GM23338 (cell line): ENCODE measurements around the gene MOB3B. TPM values are rescaled to one million over a fixed set of nuclear protein-coding genes. Genes with fewer than 3 reads are reported as not detected.

ENCODE experiments used
- ATAC-seq: fragments of 200-7000 bp; cut with Tn5 transposase; 3 replicates; pipeline ENCODE4 v1.9.1; 2020
- DNase-seq: peaks from one replicate; pipeline ENCODE4 v3.0.0-alpha.2; 2015; ENCODE audit warnings: low spot score
- H2AFZ ChIP-seq: fragments of 200-600 bp; sonication (generic); 2 replicates; pipeline ENCODE4 v1.8.0; 2016; ENCODE audit warnings: antibody characterized with exemption, mild to moderate bottlenecking, moderate library complexity
- H3F3A ChIP-seq: fragments of 200-600 bp; sonication (generic); replicated peaks from 2 replicates; pipeline ENCODE4 v1.8.0; 2017; ENCODE audit warnings: antibody characterized with exemption, mixed run types, low read depth
- H3K27ac ChIP-seq: fragments of 200-600 bp; sonication (generic); 2 replicates; pipeline ENCODE4 v1.6.1; 2016; ENCODE audit warnings: low read depth
- H3K27me3 ChIP-seq: fragments of 200-600 bp; sonication (generic); 2 replicates; pipeline ENCODE4 v1.8.0; 2016; ENCODE audit warnings: mild to moderate bottlenecking, mixed run types, moderate library complexity; ENCODE audit not compliant: insufficient read depth
- H3K36me3 ChIP-seq: fragments of 200-600 bp; sonication (generic); 2 replicates; pipeline ENCODE4 v1.8.0; 2016; ENCODE audit warnings: mild to moderate bottlenecking; ENCODE audit not compliant: insufficient read depth
- H3K4me1 ChIP-seq: fragments of 200-600 bp; sonication (generic); 2 replicates; pipeline ENCODE4 v1.8.0; 2016; ENCODE audit warnings: mild to moderate bottlenecking, moderate library complexity; ENCODE audit not compliant: insufficient read depth
- H3K4me2 ChIP-seq: fragments of 200-600 bp; sonication (generic); 2 replicates; pipeline ENCODE4 v1.7.1; 2017; ENCODE audit warnings: mixed run types
- H3K4me3 ChIP-seq: fragments of 200-600 bp; sonication (generic); 2 replicates; pipeline ENCODE4 v1.6.1; 2016; ENCODE audit warnings: mixed run types
- H3K79me2 ChIP-seq: fragments of 200-600 bp; sonication (generic); replicated peaks from 2 replicates; pipeline ENCODE4 v1.8.0; 2017; ENCODE audit warnings: mild to moderate bottlenecking; ENCODE audit not compliant: insufficient read depth
- H3K9me2 ChIP-seq: fragments of 200-600 bp; sonication (generic); 2 replicates; pipeline ENCODE4 v1.8.0; 2017; ENCODE audit not compliant: insufficient read depth
- H4K20me1 ChIP-seq: fragments of 200-600 bp; sonication (generic); replicated peaks from 2 replicates; pipeline ENCODE4 v1.8.0; 2017; ENCODE audit warnings: mild to moderate bottlenecking; ENCODE audit not compliant: insufficient read depth
- H3K27ac Mint-ChIP-seq: 2 replicates; pipeline ENCODE4 v1.8.0; 2020; ENCODE audit warnings: inconsistent platforms, mild to moderate bottlenecking, moderate library complexity, mixed read lengths
- H3K27me3 Mint-ChIP-seq: 3 replicates; pipeline ENCODE4 v1.8.0; 2022; ENCODE audit warnings: low read depth, mild to moderate bottlenecking, moderate library complexity, mixed read lengths, inconsistent platforms; ENCODE audit not compliant: insufficient read depth, poor library complexity
- H3K36me3 Mint-ChIP-seq: 3 replicates; pipeline ENCODE4 v1.8.0; 2021; ENCODE audit warnings: low read depth, mild to moderate bottlenecking, inconsistent platforms, moderate library complexity, mixed read lengths
- H3K4me1 Mint-ChIP-seq: 3 replicates; pipeline ENCODE4 v1.8.0; 2020; ENCODE audit warnings: mild to moderate bottlenecking, inconsistent platforms, mixed read lengths
- H3K4me3 Mint-ChIP-seq: 3 replicates; pipeline ENCODE4 v1.8.0; 2021; ENCODE audit warnings: moderate library complexity, mild to moderate bottlenecking, inconsistent platforms, mixed read lengths
- H3K9me3 Mint-ChIP-seq: 3 replicates; pipeline ENCODE4 v1.8.0; 2020; ENCODE audit warnings: moderate library complexity, mild to moderate bottlenecking, inconsistent platforms, mixed read lengths
- CREB1 ChIP-seq: fragments of 250-450 bp; sonication (Bioruptor Pico); IDR thresholded peaks from 2 replicates; pipeline ENCODE4 v1.5.0; 2020; ENCODE audit warnings: low read depth, mild to moderate bottlenecking, moderate library complexity
- EZH2 ChIP-seq: fragments of 200-600 bp; sonication (generic); IDR thresholded peaks from one replicate; pipeline ENCODE4 v1.8.0; 2017; ENCODE audit warnings: antibody characterized with exemption, mild to moderate bottlenecking, low read depth; ENCODE audit not compliant: unreplicated experiment
- EZH2phosphoT487 ChIP-seq: fragments of 200-600 bp; sonication (generic); IDR thresholded peaks from one replicate; pipeline ENCODE4 v1.8.1; 2018; ENCODE audit warnings: antibody characterized with exemption; ENCODE audit not compliant: unreplicated experiment
- JUNB ChIP-seq: IDR thresholded peaks from one replicate; pipeline ENCODE4 v1.6.1; 2016; ENCODE audit warnings: antibody characterized with exemption; ENCODE audit not compliant: unreplicated experiment
- NANOG ChIP-seq: IDR thresholded peaks from 2 replicates; pipeline ENCODE4 v1.6.1; 2016; ENCODE audit warnings: antibody characterized with exemption, borderline replicate concordance
- POLR2AphosphoS5 ChIP-seq: IDR thresholded peaks from 2 replicates; pipeline ENCODE4 v1.6.1; 2016; ENCODE audit warnings: antibody characterized with exemption, low read depth
- REST ChIP-seq: IDR thresholded peaks from one replicate; pipeline ENCODE4 v1.6.1; 2018; ENCODE audit warnings: antibody characterized with exemption; ENCODE audit not compliant: unreplicated experiment
- STAT1 ChIP-seq: IDR thresholded peaks from one replicate; pipeline ENCODE4 v1.6.1; 2016; ENCODE audit warnings: antibody characterized with exemption; ENCODE audit not compliant: unreplicated experiment
- ZNF114 ChIP-seq: fragments of 250-450 bp; sonication (Bioruptor Pico); IDR thresholded peaks from 2 replicates; pipeline ENCODE4 v1.5.0; 2020; ENCODE audit warnings: mild to moderate bottlenecking, moderate library complexity
- ZNF331 ChIP-seq: fragments of 250-450 bp; sonication (Bioruptor Pico); IDR thresholded peaks from 2 replicates; pipeline ENCODE4 v1.5.0; 2020; ENCODE audit warnings: low read depth, mild to moderate bottlenecking, moderate library complexity
- ZNF462 ChIP-seq: fragments of 250-450 bp; sonication (Bioruptor Pico); IDR thresholded peaks from 2 replicates; pipeline ENCODE4 v1.5.0; 2020; ENCODE audit warnings: mild to moderate bottlenecking, moderate library complexity
- polyA plus RNA-seq: library from polyadenylated mRNA; unstranded; fragments of >200 nt; fragmentation: Nextera tagmentation; extraction: Ambion mirVana; gene quantifications from 2 replicates; pipeline ENCODE4 v1.2.1, GENCODE V29; 2016
- total RNA-seq: library from RNA; depleted of rRNA; stranded (reverse); fragments of >200 nt; shearing (Covaris generic); gene quantifications from 2 replicates; pipeline ENCODE4 v1.2.3, GENCODE V29; 2014
- TF ChIP-seq, protein P1 (sequence below), 2 experiments: fragments of 200-600 bp in 1 of 2; sonication (generic) in 1 of 2; conservative IDR thresholded peaks; 2 replicates each; pipeline versions ENCODE4 v1.5.1 to v1.6.1; 2016 to 2017; ENCODE audit warnings: antibody characterized with exemption in 2 of 2, low read depth in 2 of 2, mild to moderate bottlenecking in 2 of 2, moderate library complexity in 1 of 2
- TF ChIP-seq, protein P2 (sequence below): IDR thresholded peaks from 2 replicates; pipeline ENCODE4 v1.6.1; 2016; ENCODE audit warnings: antibody characterized with exemption

The MOB3B gene
- total and polyA plus RNA-seq, 2 experiments from 2014 or later = 7.6 to 12.1 TPM

DNA sequence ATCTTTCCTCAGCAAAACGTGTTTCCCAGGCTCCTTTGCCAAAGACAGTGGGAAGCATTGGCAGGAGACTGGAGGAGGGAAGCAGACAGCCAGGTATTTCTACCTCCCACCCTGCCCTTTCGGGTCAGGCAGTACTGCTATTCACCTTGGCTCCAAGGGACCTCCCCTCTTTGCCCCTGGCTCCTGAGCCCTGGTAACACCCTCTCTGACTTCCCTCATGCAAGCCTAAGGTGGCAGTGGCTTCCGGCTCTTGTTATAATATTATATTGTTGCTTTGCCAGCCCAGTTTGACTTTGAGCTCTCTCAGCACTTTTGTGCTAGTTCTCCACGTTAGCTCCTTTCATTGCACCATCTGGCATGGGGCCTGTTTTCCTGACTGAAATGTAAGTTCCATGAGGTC lies 87.2 kb downstream of the MOB3B start:
- no peak for TF ChIP-seq ZNF462
- TF ChIP-seq, protein P1, sequence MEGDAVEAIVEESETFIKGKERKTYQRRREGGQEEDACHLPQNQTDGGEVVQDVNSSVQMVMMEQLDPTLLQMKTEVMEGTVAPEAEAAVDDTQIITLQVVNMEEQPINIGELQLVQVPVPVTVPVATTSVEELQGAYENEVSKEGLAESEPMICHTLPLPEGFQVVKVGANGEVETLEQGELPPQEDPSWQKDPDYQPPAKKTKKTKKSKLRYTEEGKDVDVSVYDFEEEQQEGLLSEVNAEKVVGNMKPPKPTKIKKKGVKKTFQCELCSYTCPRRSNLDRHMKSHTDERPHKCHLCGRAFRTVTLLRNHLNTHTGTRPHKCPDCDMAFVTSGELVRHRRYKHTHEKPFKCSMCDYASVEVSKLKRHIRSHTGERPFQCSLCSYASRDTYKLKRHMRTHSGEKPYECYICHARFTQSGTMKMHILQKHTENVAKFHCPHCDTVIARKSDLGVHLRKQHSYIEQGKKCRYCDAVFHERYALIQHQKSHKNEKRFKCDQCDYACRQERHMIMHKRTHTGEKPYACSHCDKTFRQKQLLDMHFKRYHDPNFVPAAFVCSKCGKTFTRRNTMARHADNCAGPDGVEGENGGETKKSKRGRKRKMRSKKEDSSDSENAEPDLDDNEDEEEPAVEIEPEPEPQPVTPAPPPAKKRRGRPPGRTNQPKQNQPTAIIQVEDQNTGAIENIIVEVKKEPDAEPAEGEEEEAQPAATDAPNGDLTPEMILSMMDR (conservative IDR thresholded peaks at IDR 0.05; ENCODE audit: low read depth in 2 of 2) = no peak
- TF ChIP-seq STAT1 = no peak
- no peak for TF ChIP-seq ZNF331 (CRISPR knock-in tag)
- TF ChIP-seq JUNB = no peak
- TF ChIP-seq, protein P2, sequence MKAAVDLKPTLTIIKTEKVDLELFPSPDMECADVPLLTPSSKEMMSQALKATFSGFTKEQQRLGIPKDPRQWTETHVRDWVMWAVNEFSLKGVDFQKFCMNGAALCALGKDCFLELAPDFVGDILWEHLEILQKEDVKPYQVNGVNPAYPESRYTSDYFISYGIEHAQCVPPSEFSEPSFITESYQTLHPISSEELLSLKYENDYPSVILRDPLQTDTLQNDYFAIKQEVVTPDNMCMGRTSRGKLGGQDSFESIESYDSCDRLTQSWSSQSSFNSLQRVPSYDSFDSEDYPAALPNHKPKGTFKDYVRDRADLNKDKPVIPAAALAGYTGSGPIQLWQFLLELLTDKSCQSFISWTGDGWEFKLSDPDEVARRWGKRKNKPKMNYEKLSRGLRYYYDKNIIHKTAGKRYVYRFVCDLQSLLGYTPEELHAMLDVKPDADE = no peak
- TF ChIP-seq EZH2 = no peak
- TF ChIP-seq REST = no peak
- no peak for TF ChIP-seq ZNF114 (CRISPR knock-in tag)
- TF ChIP-seq NANOG = no peak
- TF ChIP-seq EZH2phosphoT487 = no peak
- no peak for TF ChIP-seq CREB1
- TF ChIP-seq POLR2AphosphoS5 = no peak
- H4K20me1 ChIP-seq = no peaks in the 10 kb centered on the region
- Mint-ChIP-seq H3K4me1 (peaks cover 44% of the 10 kb centered on the region), H3K27me3 (no peaks in the 10 kb centered on the region), H3K36me3 (no peaks in the 10 kb centered on the region), H3K27ac (0 out of 2 replicates have a peak overlapping the region, but pooled peaks have one; percentile 26), H3K9me3 (no peaks in the 10 kb centered on the region), H3K4me3 (no peak overlapping the region)
- H3K4me2 ChIP-seq = no peak overlapping the region
- H3K4me3 ChIP-seq = no peak overlapping the region
- H2AFZ ChIP-seq = no peak overlapping the region
- no peak overlapping the region for H3K27ac ChIP-seq
- H3K4me1 ChIP-seq = peaks cover 18% of the 10 kb centered on the region; the same call in 1 of the 2 replicates
- no peak for DNase-seq
- H3F3A ChIP-seq = no peaks in the 10 kb centered on the region
- H3K27me3 ChIP-seq = no peaks in the 10 kb centered on the region
- ATAC-seq = peak; percentile 62
- no peaks in the 10 kb centered on the region for H3K36me3 ChIP-seq
- 0 out of 2 replicates have a peak, but pooled peaks cover 6% of the 10 kb centered on the region for H3K79me2 ChIP-seq
- no peaks in the 10 kb centered on the region for H3K9me2 ChIP-seq
